Stimulated activated CD4-positive, alpha-beta T cell treated with anti-CD3 and anti-CD28 coated beads, Interleukin-2, amount 100 ng/mL, for 48 hours (primary cell): Measurements from ENCODE around the gene YDJC.
"Not testable (repeated sequence)": the region's sequence is repeated elsewhere in the genome, so short reads cannot be mapped to it uniquely, and the experiment has no call there.

Experiments
- DNase-seq, 2 donors: peaks; one replicate each; pipeline ENCODE4 v3.0.0-alpha.2; 2020

Gene YDJC

GRCh38 chr22:21628386-21629254 is 1.2 kb downstream of the YDJC start:
- DNase-seq, result no peak

- DNase-seq, result no peak
Measured at GRCh38 chr22:21626735-21627469, 2.9 kb downstream of the YDJC start.

- no peak for DNase-seq
Measured at GRCh38 chr22:21626073-21626734, 3.6 kb downstream of the YDJC start.

GRCh38 chr22:21624880-21625791 is 4.7 kb downstream of the YDJC start:
- DNase-seq, result no peak

GRCh38 chr22:21624120-21624879 is 5.5 kb downstream of the YDJC start:
- peak; percentile 55 for DNase-seq

- DNase-seq, result no peak
Measured at GRCh38 chr22:21623648-21623970, 6.2 kb downstream of the YDJC start.

- DNase-seq, result no peak
Measured at GRCh38 chr22:21622919-21623647, 6.7 kb downstream of the YDJC start.

GRCh38 chr22:21622011-21622918 is 7.6 kb downstream of the YDJC start:
- no peak for DNase-seq

GRCh38 chr22:21621025-21621424 is 8.8 kb downstream of the YDJC start:
- DNase-seq, result no peak

GRCh38 chr22:21617337-21617736 is 12.5 kb downstream of the YDJC start:
- not testable (repeated sequence) for DNase-seq

GRCh38 chr22:21615731-21616130 is 14.1 kb downstream of the YDJC start:
- no peak for DNase-seq

GRCh38 chr22:21613553-21614233 is 16.1 kb downstream of the YDJC start:
- no peak for DNase-seq

GRCh38 chr22:21612858-21613257 is 17.0 kb downstream of the YDJC start:
- no peak for DNase-seq

- no peak for DNase-seq
Measured at GRCh38 chr22:21611210-21611977, 18.4 kb downstream of the YDJC start.

GRCh38 chr22:21609556-21610157 is 20.2 kb downstream of the YDJC start:
- DNase-seq, result not testable (repeated sequence)

GRCh38 chr22:21606775-21607174 is 23.0 kb downstream of the YDJC start:
- no peak for DNase-seq

GRCh38 chr22:21605887-21606564 is 23.8 kb downstream of the YDJC start:
- no peak for DNase-seq

GRCh38 chr22:21603973-21604372 is 25.8 kb downstream of the YDJC start:
- no peak for DNase-seq
